Thyroid gland (tissue), 4 donors: ENCODE results near the gene GALNT13. TPM values are rescaled to one million over a fixed set of nuclear protein-coding genes. Genes with fewer than 3 reads are reported as not detected.

Experiments
- DNase-seq, 2 donors: peaks; one replicate each; pipeline ENCODE4 v3.0.0-alpha.2; 2019
- H3K27ac ChIP-seq, 3 donors: fragments of 200-600 bp; sonication (generic); 1 replicate in 2 of 3; 2 replicates in 1 of 3; pipeline ENCODE4 v1.5.1; 2016 to 2019; ENCODE audit warnings: mild to moderate bottlenecking in 1 of 3, moderate library complexity in 1 of 3
- H3K27me3 ChIP-seq: fragments of 200-600 bp; sonication (generic); one replicate; pipeline ENCODE4 v1.5.1; 2019
- H3K36me3 ChIP-seq, 2 donors: fragments of 200-600 bp; sonication (generic); one replicate each; pipeline ENCODE4 v1.5.1; 2016 to 2019
- H3K4me1 ChIP-seq, 2 donors: fragments of 200-600 bp; sonication (generic); one replicate each; pipeline ENCODE4 v1.5.1; 2017 to 2019
- H3K4me3 ChIP-seq, 3 donors: fragments of 200-600 bp; sonication (generic); replicated peaks in 1 of 3; 1 replicate in 2 of 3; 2 replicates in 1 of 3; pipeline ENCODE4 v1.5.1; 2016; ENCODE audit warnings: mild to moderate bottlenecking in 1 of 3
- H3K9me3 ChIP-seq: fragments of 200-600 bp; sonication (generic); one replicate; pipeline ENCODE4 v1.5.1; 2017
- CTCF ChIP-seq, 6 experiments: fragments of 200-600 bp in 3 of 6; fragments of 450-650 bp in 3 of 6; sonication (generic) in 3 of 6; IDR thresholded peaks; one replicate each; pipeline ENCODE4 v1.5.1; 2016 to 2019; ENCODE audit warnings: antibody characterized with exemption in 6 of 6, mild to moderate bottlenecking in 2 of 6, inconsistent platforms in 1 of 6, moderate library complexity in 1 of 6
- POLR2A ChIP-seq, 2 donors: fragments of 450-650 bp; IDR thresholded peaks; one replicate each; pipeline ENCODE4 v1.6.1; 2017; ENCODE audit warnings: antibody characterized with exemption in 2 of 2, mild to moderate bottlenecking in 2 of 2, moderate library complexity in 1 of 2
- WGBS, 2 donors: methylation state at CpG; one replicate each; pipeline ENCODE4 v1.1.5; 2017; 5-methylcytosine and 5-hydroxymethylcytosine counted together
- intact Hi-C: fragments of 100-400 bp; cut with DNase I; formaldehyde crosslinking; loops from one replicate; pipeline ENCODE4 v1.15.1; 2023
- total RNA-seq, 4 donors: library from RNA; depleted of rRNA; stranded (reverse); fragments of >200 nt; gene quantifications; one replicate each; pipeline ENCODE4 v1.2.3, GENCODE V29; 2016

Gene GALNT13
- total RNA-seq, 4 donors from 2014 or later: 0.13 to 2.3 TPM; not detected in 2

GRCh38 chr2:154428022-154428421 lies 556.3 kb downstream of the GALNT13 start:
- no peak for TF ChIP-seq CTCF (IDR thresholded peaks at IDR 0.05)
- Histone ChIP-seq H3K27ac (no peak overlapping the region), H3K4me1 (no peaks in the 10 kb centered on the region), H3K27me3 (no peaks in the 10 kb centered on the region), H3K9me3 (no peaks in the 10 kb centered on the region), H3K36me3 (no peaks in the 10 kb centered on the region), H3K4me3 (no peak overlapping the region)
- intact Hi-C loops: no loop called here
- 89 to 93% methylated on average over 8 of the region's 8 CpGs for WGBS, 2 donors
- no peak for DNase-seq

GRCh38 chr2:154433010-154433409 lies 561.3 kb downstream of the GALNT13 start:
- no peak for DNase-seq
- TF ChIP-seq CTCF (IDR thresholded peaks at IDR 0.05) (no peak), POLR2A (IDR thresholded peaks at IDR 0.05) (no peak)
- Histone ChIP-seq H3K27ac (no peak overlapping the region), H3K4me3 (no peak overlapping the region), H3K27me3 (no peaks in the 10 kb centered on the region), H3K4me1 (no peaks in the 10 kb centered on the region), H3K36me3 (no peaks in the 10 kb centered on the region), H3K9me3 (no peaks in the 10 kb centered on the region)
- intact Hi-C loops: no loop called here

- H3K27ac ChIP-seq: no peak overlapping the region
- TF ChIP-seq CTCF (IDR thresholded peaks at IDR 0.05) (no peak), POLR2A (IDR thresholded peaks at IDR 0.05) (no peak)
- no peaks in the 10 kb centered on the region for H3K4me1 ChIP-seq
- no peaks in the 10 kb centered on the region for H3K27me3 ChIP-seq
- no peak for DNase-seq
- H3K4me3 ChIP-seq: no peak overlapping the region
- intact Hi-C loops: no loop called here
- H3K9me3 ChIP-seq: no peaks in the 10 kb centered on the region
- 64 to 65% methylated on average over 8 of the region's 8 CpGs for WGBS, 2 donors
- no peaks in the 10 kb centered on the region for H3K36me3 ChIP-seq
These were observed 565.4 kb downstream of the GALNT13 start for GRCh38 chr2:154437104-154437503.

GRCh38 chr2:154439156-154439555 lies 567.4 kb downstream of the GALNT13 start:
- WGBS, 2 donors: 36 to 38% methylated on average over 2 of the region's 2 CpGs
- H3K4me3 ChIP-seq: no peak overlapping the region
- no peaks in the 10 kb centered on the region for H3K36me3 ChIP-seq
- no peak for DNase-seq
- H3K4me1 ChIP-seq: no peaks in the 10 kb centered on the region
- TF ChIP-seq POLR2A (IDR thresholded peaks at IDR 0.05) (no peak), CTCF (IDR thresholded peaks at IDR 0.05) (no peak)
- no peaks in the 10 kb centered on the region for H3K9me3 ChIP-seq
- no peaks in the 10 kb centered on the region for H3K27me3 ChIP-seq
- no peak overlapping the region for H3K27ac ChIP-seq
- intact Hi-C loops: no loop called here

- no peaks in the 10 kb centered on the region for H3K4me1 ChIP-seq
- no peak for DNase-seq
- no peaks in the 10 kb centered on the region for H3K9me3 ChIP-seq
- no peaks in the 10 kb centered on the region for H3K27me3 ChIP-seq
- no peak overlapping the region for H3K4me3 ChIP-seq
- H3K27ac ChIP-seq: no peak overlapping the region
- H3K36me3 ChIP-seq: no peaks in the 10 kb centered on the region
- intact Hi-C loops: no loop called here
- TF ChIP-seq CTCF (IDR thresholded peaks at IDR 0.05) (no peak), POLR2A (IDR thresholded peaks at IDR 0.05) (no peak)
These were observed 572.2 kb downstream of the GALNT13 start for GRCh38 chr2:154443919-154444318.
